Activated gamma-delta T cell (primary cell): ENCODE measurements around the gene TMEM150C.
"Not testable (repeated sequence)": the region's sequence is repeated elsewhere in the genome, so short reads cannot be mapped to it uniquely, and the experiment has no call there.

Experiments used
- DNase-seq: peaks from one replicate; lab custom pipeline; 2025; lab: John Stamatoyannopoulos, UW

The TMEM150C gene

DNA sequence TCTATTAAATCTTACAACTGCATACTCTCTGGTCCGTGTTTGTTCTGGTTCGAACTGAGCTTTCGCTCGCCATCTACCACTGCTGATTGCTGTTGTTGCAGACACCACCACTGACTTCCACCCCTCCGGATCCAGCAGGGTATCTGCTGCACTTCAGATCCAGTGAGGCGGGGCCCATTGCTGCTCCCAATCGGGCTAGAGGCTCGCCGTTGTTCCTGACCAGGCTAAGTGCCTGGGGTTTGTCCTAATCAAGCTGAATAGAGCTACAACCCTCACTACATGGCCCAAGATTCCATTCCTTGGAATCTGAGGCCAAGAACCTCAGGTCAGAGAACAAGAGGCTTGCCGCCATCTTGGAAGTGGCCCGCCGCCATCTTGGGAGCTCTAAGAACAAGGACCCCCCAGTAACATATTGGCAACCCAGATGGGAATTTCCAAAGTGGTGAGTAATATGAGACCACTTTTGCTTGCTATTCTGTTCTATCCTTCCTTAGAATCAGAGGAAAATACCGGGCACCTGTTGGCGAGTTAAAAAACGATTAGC is 88.1 kb downstream of the TMEM150C start:
- no peak for DNase-seq

DNA sequence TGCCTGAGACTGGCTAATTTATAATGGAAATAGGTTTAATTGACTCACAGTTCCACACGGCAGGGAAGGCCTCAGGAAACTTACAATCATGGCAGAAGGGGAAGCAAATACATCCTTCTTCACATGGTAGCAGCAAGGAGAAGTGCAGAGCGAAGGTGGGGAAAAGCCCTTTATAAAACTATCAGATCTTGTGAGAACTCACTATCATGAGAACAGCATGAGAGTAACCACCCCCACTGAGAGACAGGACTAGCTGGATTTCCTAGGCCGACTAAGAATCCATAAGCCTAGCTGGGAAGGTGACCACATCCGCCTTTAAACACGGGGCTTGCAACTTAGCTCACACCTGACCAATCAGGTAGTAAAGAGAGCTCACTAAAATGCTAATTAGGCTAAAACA is 88.7 kb downstream of the TMEM150C start:
- not testable (repeated sequence) for DNase-seq

DNA sequence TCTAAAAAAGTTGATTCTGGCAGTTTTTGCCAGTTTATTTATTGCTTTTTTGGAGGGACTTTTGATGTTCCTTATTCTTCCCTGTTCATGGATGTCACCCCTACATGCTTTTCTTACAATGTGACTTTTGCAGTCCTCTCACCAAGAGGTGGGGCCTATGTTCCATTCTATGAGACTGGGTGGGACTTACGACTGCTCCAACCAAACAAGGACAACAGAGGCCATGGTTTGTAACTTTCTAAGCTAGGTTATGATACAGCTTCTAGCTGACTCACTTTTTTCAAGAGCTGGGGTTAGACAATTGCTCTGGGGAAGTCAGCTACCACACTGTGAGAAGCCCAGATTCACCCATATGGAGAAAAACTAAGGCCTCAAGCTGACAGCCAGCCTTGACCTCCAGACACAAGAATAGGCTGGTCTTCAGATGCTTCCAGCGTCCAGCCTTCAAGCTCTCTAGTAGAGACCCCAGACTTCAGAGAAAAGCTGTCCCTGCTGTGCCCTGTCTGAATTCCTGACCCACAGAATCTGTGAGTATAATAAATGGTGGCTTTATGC is 91.9 kb downstream of the TMEM150C start:
- no peak for DNase-seq

DNA sequence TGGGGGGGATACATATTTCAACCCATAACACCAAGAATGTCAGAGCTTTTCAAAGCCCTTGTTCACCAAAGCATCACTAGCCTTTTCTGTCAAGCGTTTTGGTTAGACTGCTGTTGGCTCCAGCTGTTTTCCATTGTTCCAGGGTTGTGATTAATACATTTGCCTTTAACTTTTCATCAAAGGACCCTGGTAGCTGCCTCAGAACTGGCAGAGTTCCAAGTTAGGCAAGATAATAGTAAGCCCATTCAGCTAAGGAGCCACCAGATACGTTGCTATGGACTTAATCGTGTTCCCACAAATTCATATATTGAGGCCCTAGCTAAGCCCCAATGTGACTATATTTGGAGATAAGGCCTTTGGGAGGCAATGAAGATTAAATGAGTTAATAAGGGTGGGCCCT is 94.3 kb downstream of the TMEM150C start:
- no peak for DNase-seq

DNA sequence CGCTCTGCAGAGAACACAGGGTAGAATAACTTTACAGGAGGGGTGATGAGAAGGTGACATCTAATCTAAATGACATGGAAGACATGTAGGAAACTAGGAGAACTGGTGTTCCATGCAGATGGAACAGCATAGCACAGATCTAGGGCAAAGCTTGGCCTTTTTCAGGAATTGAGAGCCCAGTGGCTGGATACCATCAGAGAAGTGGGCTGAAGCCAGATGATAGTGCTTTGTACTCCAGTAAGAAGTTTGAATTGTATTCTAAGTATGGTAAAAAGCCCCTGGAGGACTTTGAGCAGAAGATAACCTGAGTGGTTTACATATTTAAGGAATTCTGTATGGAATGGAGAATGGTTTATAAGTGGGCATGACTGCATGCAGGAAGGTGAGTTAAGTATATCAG is 98.6 kb downstream of the TMEM150C start:
- no peak for DNase-seq

DNA sequence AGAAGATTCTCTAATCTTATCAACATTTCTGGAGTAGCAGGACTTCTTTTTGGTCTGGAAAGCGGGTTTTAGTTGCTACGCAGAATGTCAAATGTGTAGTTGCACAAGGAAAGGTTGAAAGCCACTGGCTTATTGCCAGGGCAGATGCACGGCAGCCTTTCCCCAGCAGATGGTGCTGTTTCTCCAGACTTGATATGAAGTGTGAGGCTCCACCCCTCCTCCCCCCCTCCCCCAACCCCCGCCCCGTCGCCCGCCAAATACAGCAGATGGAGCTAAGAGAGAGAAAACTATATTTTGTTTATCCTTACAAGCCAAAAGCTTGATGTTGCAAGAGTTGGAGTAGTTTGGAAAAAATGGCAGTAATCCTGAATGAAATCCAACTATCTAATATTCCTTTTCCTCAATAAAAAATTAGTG is 99.4 kb downstream of the TMEM150C start:
- DNase-seq, result no peak

DNA sequence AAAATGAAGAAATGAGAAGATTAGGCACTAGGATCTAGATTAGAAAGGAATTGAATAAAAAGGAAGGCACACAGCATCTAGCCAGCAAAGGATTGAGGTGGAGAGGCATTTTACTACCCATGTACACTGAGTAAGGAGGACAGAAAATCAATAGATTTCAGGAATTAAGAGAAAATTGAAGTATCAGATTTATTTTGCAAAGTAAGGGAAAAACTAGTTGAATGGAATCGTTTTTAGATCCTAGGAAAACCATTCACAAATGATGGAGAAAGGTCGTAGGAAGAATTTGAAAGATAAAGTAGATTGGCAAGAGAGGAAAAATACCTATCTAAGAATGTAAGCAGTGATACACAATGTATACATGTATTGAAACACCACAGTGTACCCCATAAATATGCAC is 100.1 kb downstream of the TMEM150C start:
- no peak for DNase-seq

DNA sequence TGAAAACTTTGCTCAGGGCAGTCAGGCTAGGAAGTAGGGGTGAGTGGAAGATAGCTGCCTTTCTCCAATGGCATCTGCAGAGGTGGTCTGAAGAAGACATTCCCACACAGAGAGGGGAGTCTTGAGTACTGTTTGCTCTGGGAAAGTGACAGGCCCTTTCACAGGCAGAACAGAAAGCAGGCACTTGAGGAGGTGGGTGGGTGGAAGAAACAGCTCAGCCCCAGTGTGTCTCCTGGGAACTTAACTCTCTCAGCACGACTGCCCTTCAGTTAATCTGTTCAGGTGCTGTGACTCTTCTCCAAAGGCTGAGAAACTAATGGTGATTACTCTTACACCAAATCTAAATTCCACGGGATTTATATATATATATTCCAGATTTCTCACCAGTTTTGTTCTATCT is 103.1 kb downstream of the TMEM150C start:
- DNase-seq, result no peak

DNA sequence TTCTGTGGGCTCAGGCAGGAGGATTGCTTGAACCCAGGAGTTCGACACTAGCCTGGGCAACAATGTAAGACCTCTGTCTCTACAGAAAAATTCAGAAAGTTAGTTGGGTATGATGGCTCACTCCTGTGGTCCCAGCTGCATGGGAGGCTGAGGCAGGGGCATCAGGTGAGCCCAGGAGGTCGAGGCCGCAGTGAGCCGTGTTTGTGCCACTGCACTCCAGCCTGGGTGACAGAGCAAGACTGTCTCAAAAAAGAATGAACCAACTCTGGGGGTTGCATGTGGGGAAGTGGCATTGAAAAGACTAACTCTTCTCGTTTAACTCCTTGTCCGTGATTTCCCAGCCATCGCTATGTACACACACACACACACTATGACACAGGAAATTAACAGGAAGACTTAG is 104.5 kb downstream of the TMEM150C start:
- no peak for DNase-seq

DNA sequence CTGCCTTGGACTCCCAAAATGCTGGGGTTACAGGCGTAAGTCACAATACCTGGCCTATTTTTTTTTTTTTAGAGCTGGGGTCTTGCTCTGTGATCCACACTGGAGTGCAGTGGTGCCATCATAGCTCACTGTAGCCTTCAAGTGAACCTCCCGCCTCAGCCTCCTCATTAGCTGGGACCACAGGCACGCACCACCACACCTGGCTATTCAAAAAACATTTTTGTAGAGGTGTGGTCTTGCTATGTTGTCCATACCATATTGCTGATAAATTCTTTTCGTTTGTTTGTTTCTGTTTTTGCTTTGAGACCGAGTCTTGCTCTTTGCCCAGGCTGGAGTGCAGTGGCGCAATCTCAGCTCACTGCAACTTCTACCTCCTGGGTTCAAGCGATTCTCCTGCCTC is 109.8 kb downstream of the TMEM150C start:
- no peak for DNase-seq

DNA sequence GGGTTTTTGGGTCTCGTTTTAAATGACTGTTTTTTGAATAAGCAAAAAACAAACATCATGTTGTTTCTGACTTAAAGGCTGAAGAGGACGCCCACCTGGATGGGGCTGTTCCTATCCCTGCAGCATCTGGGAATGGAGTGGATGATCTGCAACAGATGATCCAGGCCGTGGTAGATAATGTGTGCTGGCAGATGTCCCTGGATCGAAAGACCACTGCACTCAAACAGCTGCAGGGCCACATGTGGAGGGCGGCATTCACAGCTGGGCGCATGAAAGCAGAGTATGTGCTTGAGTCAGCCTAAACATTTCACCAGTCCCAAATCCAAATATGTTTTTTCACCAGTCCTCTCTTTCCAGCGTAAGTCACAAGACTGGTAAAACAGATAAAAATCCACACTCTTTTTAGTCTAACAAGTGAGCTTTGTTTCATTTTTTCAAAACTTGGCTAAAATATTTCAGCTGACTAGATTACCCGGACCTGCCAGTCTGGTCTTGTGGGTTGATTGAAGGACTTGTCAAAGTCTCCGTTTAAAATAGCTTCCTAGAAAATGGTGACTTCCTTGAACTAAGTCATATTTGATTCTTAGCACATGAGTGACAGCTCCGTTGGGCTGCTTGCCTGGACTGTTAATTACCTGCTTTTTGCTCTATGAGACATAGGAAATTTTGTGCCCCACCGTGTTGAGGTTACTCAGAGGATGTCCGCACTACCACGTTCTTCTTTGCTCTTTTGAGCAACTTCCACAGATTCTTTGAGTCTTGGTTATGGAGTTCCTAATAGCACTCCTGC is 110.6 kb downstream of the TMEM150C start:
- DNase-seq, result no peak

DNA sequence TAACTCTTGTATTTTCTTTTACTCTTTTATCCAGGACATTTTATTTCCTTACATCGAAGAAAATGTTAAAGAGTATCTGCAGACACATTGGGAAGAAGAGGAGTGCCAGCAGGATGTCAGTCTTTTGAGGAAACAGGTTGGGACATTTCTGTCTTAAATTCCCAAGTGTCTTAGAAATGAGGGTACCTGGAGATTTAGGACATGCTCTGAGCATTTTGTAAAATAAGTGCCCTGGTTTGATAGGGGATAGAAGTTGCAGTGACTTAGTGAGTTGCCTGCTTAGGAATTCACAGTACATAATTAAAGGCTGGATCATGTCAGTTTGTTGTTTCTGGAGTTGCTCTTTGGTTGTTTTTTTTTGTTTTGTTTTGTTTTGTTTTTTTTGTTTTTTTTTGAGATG is 113.9 kb downstream of the TMEM150C start:
- DNase-seq, result no peak

DNA sequence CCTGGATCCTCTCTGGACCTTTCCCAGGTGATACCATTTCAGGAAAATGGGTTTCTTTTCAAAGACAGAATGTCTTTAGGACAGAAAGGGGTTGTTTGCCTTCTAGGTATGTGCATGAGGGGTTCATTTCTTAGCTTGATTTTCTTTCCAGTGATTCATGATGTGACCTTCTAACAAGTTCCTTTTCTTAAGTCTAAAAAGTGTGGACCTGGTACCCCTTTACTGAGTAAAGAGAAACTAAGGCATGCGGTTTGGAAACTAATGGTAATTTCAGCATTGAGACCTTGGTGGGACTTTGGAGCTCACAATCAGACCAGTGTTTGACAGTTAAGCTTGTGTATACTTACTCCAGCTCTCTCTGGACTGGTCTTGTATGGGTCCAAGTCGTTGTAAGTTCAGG is 122.7 kb downstream of the TMEM150C start:
- no peak for DNase-seq

DNA sequence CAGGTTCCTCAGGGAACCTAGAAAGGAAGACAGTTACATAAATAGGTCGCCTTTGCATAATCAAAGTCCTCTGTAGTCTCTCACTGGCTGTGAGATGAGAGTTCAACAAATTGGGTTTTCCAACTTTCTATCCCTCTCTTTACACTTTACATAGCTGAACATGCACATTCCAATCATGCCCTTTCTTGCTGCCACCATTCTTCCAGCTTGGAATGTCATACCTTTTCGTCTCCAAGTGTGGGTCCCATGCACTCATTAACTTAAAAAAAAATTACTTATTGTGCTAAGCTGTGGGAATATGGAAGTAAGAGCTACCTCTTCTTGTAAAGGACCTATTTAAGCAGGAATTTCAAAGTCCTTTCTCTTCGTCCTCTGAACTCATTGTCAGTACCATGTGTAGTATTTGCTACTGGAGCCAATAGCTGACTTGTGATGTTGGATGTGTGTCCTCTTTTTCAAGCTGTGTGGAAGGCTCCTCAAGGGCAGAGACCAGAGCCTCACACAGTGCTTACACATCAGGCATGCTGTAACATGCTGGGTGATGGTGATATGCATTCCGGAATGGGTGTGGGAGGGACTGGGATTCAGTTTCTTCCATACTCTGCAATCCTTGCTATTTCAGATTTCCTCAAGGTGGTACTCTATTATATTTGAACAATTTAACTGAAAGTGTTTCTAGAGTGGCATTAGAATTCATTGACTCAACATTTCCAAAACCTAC is 124.3 kb downstream of the TMEM150C start:
- DNase-seq, result no peak

DNA sequence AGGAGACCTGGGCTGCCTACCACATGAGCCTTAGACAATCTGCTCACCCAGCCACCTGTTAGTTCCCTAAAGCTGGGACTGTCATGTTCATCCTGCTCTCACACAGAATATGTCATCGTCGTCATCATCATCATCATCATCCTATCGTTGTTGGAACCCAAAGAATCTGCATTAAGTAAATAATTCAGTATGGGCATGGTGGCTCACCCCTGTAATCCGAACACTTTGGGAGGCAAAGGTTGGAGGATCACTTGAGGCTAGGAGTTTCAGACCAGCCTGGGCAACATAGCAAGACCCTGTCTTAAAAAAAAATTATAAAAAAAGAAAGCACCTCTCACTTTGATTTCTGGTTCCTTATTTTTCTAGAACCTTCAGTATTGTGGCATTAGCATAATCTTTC is 125.0 kb downstream of the TMEM150C start:
- DNase-seq, result no peak

DNA sequence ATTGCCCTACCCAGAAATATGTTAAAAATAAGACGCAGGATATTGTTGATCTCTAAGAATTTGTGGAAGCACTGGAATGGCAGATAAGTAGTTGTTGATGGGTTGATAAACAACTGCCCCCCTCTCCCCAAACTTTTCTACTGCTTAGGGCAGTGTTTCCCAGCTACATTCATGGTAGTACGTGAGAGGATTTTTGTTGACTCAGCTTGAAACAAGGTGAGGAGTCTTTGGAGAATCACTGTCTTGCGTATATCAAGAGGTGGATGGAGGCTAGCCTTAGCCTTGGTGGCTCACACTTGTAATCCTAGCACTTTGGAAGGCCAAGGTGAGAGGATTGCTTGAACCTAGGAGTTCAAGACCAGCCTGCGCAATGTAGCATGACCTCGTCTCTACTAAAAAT is 125.7 kb downstream of the TMEM150C start:
- DNase-seq, result no peak

DNA sequence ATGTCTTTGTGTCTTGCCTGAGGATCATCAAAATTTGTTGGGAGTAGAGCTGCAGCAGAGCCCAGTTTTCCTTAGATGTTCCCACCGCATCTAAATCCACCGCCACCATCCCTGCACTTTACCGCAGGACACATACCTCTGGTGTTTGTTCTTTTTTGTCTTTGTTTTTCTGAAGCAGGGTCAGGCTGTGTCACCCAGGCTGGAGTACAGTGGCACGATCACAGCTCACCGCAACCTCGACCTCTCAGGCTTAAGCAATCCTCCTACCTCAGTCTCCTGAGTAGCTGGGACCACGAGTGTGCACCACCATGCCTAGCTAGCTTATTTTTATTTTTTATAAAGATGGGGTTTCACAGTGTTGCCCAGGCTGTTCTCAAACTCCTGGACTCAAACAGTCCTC is 126.8 kb downstream of the TMEM150C start:
- no peak for DNase-seq

DNA sequence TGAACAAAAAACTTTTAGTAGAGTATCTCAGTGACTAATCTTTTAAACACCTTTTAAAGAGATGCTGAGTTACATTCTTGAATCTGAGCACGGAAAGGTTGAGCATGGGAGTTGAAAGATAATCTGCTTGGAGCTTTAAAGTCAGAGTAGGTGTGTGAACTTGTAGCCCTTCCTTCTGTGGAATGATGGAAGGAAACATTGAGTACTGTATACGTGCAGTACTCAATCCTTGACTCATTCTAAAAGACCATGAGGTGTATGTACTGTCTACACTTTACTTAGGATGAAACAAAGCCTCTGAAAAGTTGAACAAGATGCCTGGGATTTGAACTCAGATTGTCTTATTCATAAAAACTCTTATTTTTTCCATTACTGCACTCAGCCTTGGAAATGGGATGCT is 128.0 kb downstream of the TMEM150C start:
- DNase-seq, result no peak
